ENCODE measurements around the gene DST. TPM values are rescaled to one million over a fixed set of nuclear protein-coding genes. Genes with fewer than 3 reads are reported as not detected.

Gene DST
- total and polyA plus RNA-seq, 7 experiments from 2014 or later = 0.46 to 20.3 (median 6.5) TPM

- H3K36me3 ChIP-seq (ENCODE audit: control insufficient read depth in 2 of 3, insufficient read depth in 3 of 3, low read length in 3 of 3) = no peaks in the 10 kb centered on the region
- peaks cover 12 to 30% (median 28%) of the 10 kb centered on the region in 7 donors for H3K4me1 Mint-ChIP-seq
- H3K27ac ChIP-seq (ENCODE audit: low read depth, low read length) = no peak overlapping the region
- no peaks in the 10 kb centered on the region for H3K36me3 Mint-ChIP-seq
- peak overlapping the region in 1 of 10 donors; percentile 58 for H3K4me3 Mint-ChIP-seq
- no peak overlapping the region for H3K4me3 ChIP-seq (ENCODE audit: low read length)
- H3K27me3 Mint-ChIP-seq = no peaks in the 10 kb centered on the region
- ATAC-seq (peak; percentile 83), DNase-seq (peak in 7 of 9 donors; percentile 10 to 39 (median 27))
- POLR2A ChIA-PET = interaction anchor here (0.7 kb wide), 1 partner anchor 37 kb away, joined by 3 read pairs; no protein-coding TSS in a partner anchor
- no peaks in the 10 kb centered on the region for H3K9me3 ChIP-seq (ENCODE audit: control insufficient read depth in 2 of 3, low read length in 3 of 3)
- H3K27ac Mint-ChIP-seq = peak overlapping the region in 1 of 9 donors; percentile 42
- no peaks in the 10 kb centered on the region for H3K27me3 ChIP-seq (ENCODE audit: control insufficient read depth in 2 of 2, insufficient read depth in 2 of 2, low read length in 2 of 2)
- no peaks in the 10 kb centered on the region for H3K9me3 Mint-ChIP-seq
- H3K4me1 ChIP-seq (ENCODE audit: control insufficient read depth in 2 of 2, insufficient read depth in 2 of 2, low read length in 2 of 2) = no peaks in the 10 kb centered on the region
- intact Hi-C loops (cut with micrococcal nuclease) = loop anchor here in 1 of 2 donors (1.0 kb wide), 1 partner anchor 236 kb away; no protein-coding TSS in a partner anchor
- CTCF ChIA-PET = interaction anchor here (1.4 to 2.4 kb wide), 2 partner anchors 234 to 237 kb away, joined by 8 read pairs; no protein-coding TSS in a partner anchor
These were observed 47.1 kb downstream of the DST start for GRCh38 chr6:56595490-56596122.

GRCh38 chr6:56594699-56595098 lies 48.0 kb downstream of the DST start:
- no peak overlapping the region for H3K27ac ChIP-seq (ENCODE audit: low read depth, low read length)
- H3K4me1 ChIP-seq (ENCODE audit: control insufficient read depth in 2 of 2, insufficient read depth in 2 of 2, low read length in 2 of 2) = no peaks in the 10 kb centered on the region
- Mint-ChIP-seq H3K36me3 (no peaks in the 10 kb centered on the region), H3K27me3 (no peaks in the 10 kb centered on the region), H3K9me3 (no peaks in the 10 kb centered on the region), H3K4me1 (peaks cover 12 to 30% (median 28%) of the 10 kb centered on the region in 7 donors), H3K27ac (peak overlapping the region in 1 of 9 donors; percentile 58), H3K4me3 (no peak overlapping the region)
- H3K9me3 ChIP-seq (ENCODE audit: control insufficient read depth in 2 of 3, low read length in 3 of 3) = no peaks in the 10 kb centered on the region
- H3K27me3 ChIP-seq (ENCODE audit: control insufficient read depth in 2 of 2, insufficient read depth in 2 of 2, low read length in 2 of 2) = no peaks in the 10 kb centered on the region
- peak in 6 of 9 donors; percentile 11 to 45 (median 30) for DNase-seq
- POLR2A ChIA-PET = no interaction called here
- ATAC-seq = no peak
- H3K4me3 ChIP-seq (ENCODE audit: low read length) = no peak overlapping the region
- H3K36me3 ChIP-seq (ENCODE audit: control insufficient read depth in 2 of 3, insufficient read depth in 3 of 3, low read length in 3 of 3) = no peaks in the 10 kb centered on the region
- intact Hi-C loops (cut with micrococcal nuclease) = loop anchor here (1.0 to 5.0 kb wide), 4 partner anchors 52 to 612 kb away; no protein-coding TSS in a partner anchor
- CTCF ChIA-PET = interaction anchor here (0.6 to 2.4 kb wide), 7 partner anchors 23 to 236 kb away, joined by 3 to 8 read pairs (median 3); no protein-coding TSS in a partner anchor

- H3K36me3 ChIP-seq (ENCODE audit: control insufficient read depth in 2 of 3, insufficient read depth in 3 of 3, low read length in 3 of 3) = no peaks in the 10 kb centered on the region
- H3K4me3 ChIP-seq (ENCODE audit: low read length) = no peak overlapping the region
- no peaks in the 10 kb centered on the region for H3K27me3 ChIP-seq (ENCODE audit: control insufficient read depth in 2 of 2, insufficient read depth in 2 of 2, low read length in 2 of 2)
- H3K27ac Mint-ChIP-seq = peak overlapping the region; percentile 8 to 73 (median 58)
- H3K27me3 Mint-ChIP-seq = no peaks in the 10 kb centered on the region
- no peaks in the 10 kb centered on the region for H3K9me3 Mint-ChIP-seq
- peak overlapping the region; percentile 43 for H3K27ac ChIP-seq (ENCODE audit: low read depth, low read length)
- peaks cover 12 to 30% (median 28%) of the 10 kb centered on the region in 7 donors for H3K4me1 Mint-ChIP-seq
- ChIA-PET CTCF (interaction anchor here (0.6 to 2.4 kb wide), 5 partner anchors 23 to 232 kb away, joined by 3 to 8 read pairs (median 4); no protein-coding TSS in a partner anchor), POLR2A (no interaction called here)
- H3K4me3 Mint-ChIP-seq = peak overlapping the region in 9 of 10 donors; percentile 2 to 76 (median 58)
- ATAC-seq (peak; percentile 70), DNase-seq (no peak)
- H3K9me3 ChIP-seq (ENCODE audit: control insufficient read depth in 2 of 3, low read length in 3 of 3) = no peaks in the 10 kb centered on the region
- no peaks in the 10 kb centered on the region for H3K36me3 Mint-ChIP-seq
- intact Hi-C loops (cut with micrococcal nuclease) = loop anchor here (1.0 to 5.0 kb wide), 5 partner anchors 23 to 612 kb away; no protein-coding TSS in a partner anchor
- no peaks in the 10 kb centered on the region for H3K4me1 ChIP-seq (ENCODE audit: control insufficient read depth in 2 of 2, insufficient read depth in 2 of 2, low read length in 2 of 2)
These were observed 48.8 kb downstream of the DST start for GRCh38 chr6:56593801-56594318.

- ChIA-PET CTCF (no interaction called here), POLR2A (no interaction called here)
- no peaks in the 10 kb centered on the region for H3K9me3 ChIP-seq (ENCODE audit: control insufficient read depth in 2 of 3, low read length in 3 of 3)
- Mint-ChIP-seq H3K9me3 (no peaks in the 10 kb centered on the region), H3K27me3 (no peaks in the 10 kb centered on the region), H3K27ac (no peak overlapping the region), H3K36me3 (no peaks in the 10 kb centered on the region), H3K4me1 (no peaks in the 10 kb centered on the region), H3K4me3 (no peak overlapping the region)
- H3K36me3 ChIP-seq (ENCODE audit: control insufficient read depth in 2 of 3, insufficient read depth in 3 of 3, low read length in 3 of 3) = no peaks in the 10 kb centered on the region
- DNase-seq (no peak), ATAC-seq (no peak)
- no peaks in the 10 kb centered on the region for H3K27me3 ChIP-seq (ENCODE audit: control insufficient read depth in 2 of 2, insufficient read depth in 2 of 2, low read length in 2 of 2)
- no peaks in the 10 kb centered on the region for H3K4me1 ChIP-seq (ENCODE audit: control insufficient read depth in 2 of 2, insufficient read depth in 2 of 2, low read length in 2 of 2)
- intact Hi-C loops (cut with micrococcal nuclease) = no loop called here
- no peak overlapping the region for H3K27ac ChIP-seq (ENCODE audit: low read depth, low read length)
- H3K4me3 ChIP-seq (ENCODE audit: low read length) = no peak overlapping the region
These were observed 60.5 kb downstream of the DST start for GRCh38 chr6:56582236-56582635.

GRCh38 chr6:56581296-56581925 lies 61.3 kb downstream of the DST start:
- no peak overlapping the region for H3K4me3 Mint-ChIP-seq
- H3K4me3 ChIP-seq (ENCODE audit: low read length) = no peak overlapping the region
- H3K9me3 Mint-ChIP-seq = no peaks in the 10 kb centered on the region
- no peaks in the 10 kb centered on the region for H3K36me3 Mint-ChIP-seq
- H3K27me3 ChIP-seq (ENCODE audit: control insufficient read depth in 2 of 2, insufficient read depth in 2 of 2, low read length in 2 of 2) = no peaks in the 10 kb centered on the region
- no peak overlapping the region for H3K27ac ChIP-seq (ENCODE audit: low read depth, low read length)
- no peaks in the 10 kb centered on the region for H3K27me3 Mint-ChIP-seq
- H3K4me1 ChIP-seq (ENCODE audit: control insufficient read depth in 2 of 2, insufficient read depth in 2 of 2, low read length in 2 of 2) = no peaks in the 10 kb centered on the region
- ATAC-seq (no peak), DNase-seq (no peak)
- ChIA-PET POLR2A (no interaction called here), CTCF (no interaction called here)
- H3K27ac Mint-ChIP-seq = no peak overlapping the region
- intact Hi-C loops (cut with micrococcal nuclease) = no loop called here
- H3K9me3 ChIP-seq (ENCODE audit: control insufficient read depth in 2 of 3, low read length in 3 of 3) = no peaks in the 10 kb centered on the region
- no peaks in the 10 kb centered on the region for H3K4me1 Mint-ChIP-seq
- H3K36me3 ChIP-seq (ENCODE audit: control insufficient read depth in 2 of 3, insufficient read depth in 3 of 3, low read length in 3 of 3) = no peaks in the 10 kb centered on the region

- no peaks in the 10 kb centered on the region for H3K9me3 Mint-ChIP-seq
These were observed 62.4 kb downstream of the DST start for GRCh38 chr6:56580271-56580670.

More at GRCh38 chr6:56580271-56580670, 62.4 kb downstream of the DST start:
- H3K27ac ChIP-seq (ENCODE audit: low read depth, low read length) = no peak overlapping the region
- intact Hi-C loops (cut with micrococcal nuclease) = no loop called here
- POLR2A ChIA-PET = no interaction called here
- H3K36me3 Mint-ChIP-seq = no peaks in the 10 kb centered on the region
- no peaks in the 10 kb centered on the region for H3K9me3 ChIP-seq (ENCODE audit: control insufficient read depth in 2 of 3, low read length in 3 of 3)
- no peak overlapping the region for H3K4me3 Mint-ChIP-seq
- H3K27me3 Mint-ChIP-seq = no peaks in the 10 kb centered on the region
- DNase-seq = no peak
- no peaks in the 10 kb centered on the region for H3K4me1 ChIP-seq (ENCODE audit: control insufficient read depth in 2 of 2, insufficient read depth in 2 of 2, low read length in 2 of 2)
- CTCF ChIA-PET = interaction anchor here (1.0 to 1.2 kb wide), 2 partner anchors 9 to 16 kb away, joined by 3 read pairs; no protein-coding TSS in a partner anchor
- no peaks in the 10 kb centered on the region for H3K4me1 Mint-ChIP-seq
- H3K27ac Mint-ChIP-seq = no peak overlapping the region
- H3K27me3 ChIP-seq (ENCODE audit: control insufficient read depth in 2 of 2, insufficient read depth in 2 of 2, low read length in 2 of 2) = no peaks in the 10 kb centered on the region
- ATAC-seq = no peak
- H3K4me3 ChIP-seq (ENCODE audit: low read length) = no peak overlapping the region
- H3K36me3 ChIP-seq (ENCODE audit: control insufficient read depth in 2 of 3, insufficient read depth in 3 of 3, low read length in 3 of 3) = no peaks in the 10 kb centered on the region

Measured in naive thymus-derived CD4-positive, alpha-beta T cell (primary cell).